ENCODE measurements around the gene UNC5C. TPM values are rescaled to one million over a fixed set of nuclear protein-coding genes. Genes with fewer than 3 reads are reported as not detected.

The UNC5C gene
- total RNA-seq = under 0.01 TPM

DNA sequence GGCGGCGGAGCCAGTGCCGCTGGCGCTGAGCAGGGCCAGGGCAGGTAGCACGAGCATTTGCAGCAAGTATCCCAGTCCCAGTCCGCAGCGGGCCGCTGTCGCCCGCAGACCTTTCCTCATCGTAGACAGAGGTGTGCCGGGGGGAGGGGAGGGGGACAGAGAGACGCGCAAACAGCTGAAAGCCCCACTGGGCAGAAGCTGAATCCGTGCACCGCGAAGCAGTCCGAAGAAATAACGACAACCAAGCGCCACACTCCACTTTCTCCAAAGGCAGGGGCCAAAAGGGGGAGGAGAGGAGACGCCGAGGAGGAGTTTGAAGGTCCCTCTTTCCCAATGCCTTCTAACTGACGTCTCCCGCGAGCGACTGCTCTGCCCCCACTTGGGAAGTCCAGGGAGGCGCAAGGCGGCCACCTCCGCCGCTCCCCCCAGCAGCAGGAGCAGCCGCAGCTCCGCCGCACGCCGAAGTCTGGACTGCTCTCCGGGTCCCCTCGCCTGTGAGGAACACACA, at the start of gene UNC5C:
Gene UNC5C (minus strand): TSS at position 236 of the 508 bp plus-strand sequence.
- peak in 1 of 3 donors; percentile 22 for DNase-seq (ENCODE audit: low read depth in 2 of 3, low spot score in 2 of 3)

GRCh38 chr4:95596676-95597075, 47.9 kb upstream of the UNC5C start:
- DNase-seq (ENCODE audit: low read depth in 2 of 3, low spot score in 2 of 3) = no peak

DNA sequence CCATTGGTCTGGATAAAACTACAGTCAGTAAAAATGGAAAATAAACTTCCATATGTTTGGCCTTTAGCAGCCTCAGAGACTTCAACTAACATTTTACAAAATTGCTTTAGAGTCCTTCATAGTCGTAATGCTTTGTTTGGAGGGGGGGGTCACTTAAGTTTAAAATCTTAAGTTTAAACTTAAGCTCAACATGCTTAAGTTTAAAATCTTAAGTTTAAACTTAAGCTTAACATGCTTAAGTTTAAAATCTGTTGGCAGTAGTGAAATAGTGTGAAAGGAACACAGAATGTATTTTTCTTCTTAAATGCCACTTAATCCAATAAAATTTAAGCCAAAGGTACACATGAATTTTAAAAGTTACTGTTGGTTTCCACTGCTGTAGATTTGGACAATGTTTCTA, 45.9 kb upstream of the UNC5C start:
- no peak for DNase-seq (ENCODE audit: low read depth in 2 of 3, low spot score in 2 of 3)

DNA sequence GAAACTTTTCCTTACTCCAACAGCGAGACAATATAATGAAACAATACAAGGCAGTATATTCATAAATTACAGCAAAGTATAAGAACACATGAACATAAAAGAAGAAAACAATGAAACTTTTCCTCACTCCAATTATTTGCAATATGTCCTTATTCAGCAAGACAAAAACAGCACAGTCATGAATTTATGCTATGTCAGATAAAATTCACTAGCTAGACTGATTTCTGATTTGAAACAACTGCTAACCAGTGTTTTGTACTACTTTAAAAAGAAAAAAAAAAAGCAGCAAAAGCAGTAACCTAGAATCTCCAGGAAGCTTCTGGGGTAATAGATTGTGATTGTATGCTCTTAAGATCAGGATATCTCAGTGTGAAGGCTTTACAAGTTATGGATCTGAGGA, 45.2 kb upstream of the UNC5C start:
- no peak for DNase-seq (ENCODE audit: low read depth in 2 of 3, low spot score in 2 of 3)

- DNase-seq (ENCODE audit: low read depth in 2 of 3, low spot score in 2 of 3) = no peak
Observed at GRCh38 chr4:95591278-95591677, 42.5 kb upstream of the UNC5C start.

DNA sequence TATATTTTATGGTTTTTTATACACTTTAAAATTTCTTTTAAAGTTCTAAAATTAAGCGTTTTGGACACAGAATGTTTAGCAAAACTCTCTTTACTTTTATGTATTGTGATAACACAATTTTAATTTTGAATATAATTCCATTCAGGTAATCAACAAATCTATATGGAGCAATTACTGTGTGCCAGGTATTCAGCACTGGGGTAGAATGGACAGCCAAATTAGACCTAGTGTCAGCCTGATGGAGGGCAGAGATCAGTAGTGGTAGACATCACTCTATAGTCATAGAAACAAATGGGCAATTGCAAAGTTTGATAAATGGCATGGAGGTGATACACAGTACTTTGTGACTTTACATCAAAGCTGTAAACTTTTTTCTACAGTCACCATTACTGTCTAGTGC, 41.8 kb upstream of the UNC5C start:
- DNase-seq (ENCODE audit: low read depth in 2 of 3, low spot score in 2 of 3) = no peak

GRCh38 chr4:95585016-95585695, 36.4 kb upstream of the UNC5C start:
- no peak for DNase-seq (ENCODE audit: low read depth in 2 of 3, low spot score in 2 of 3)

DNA sequence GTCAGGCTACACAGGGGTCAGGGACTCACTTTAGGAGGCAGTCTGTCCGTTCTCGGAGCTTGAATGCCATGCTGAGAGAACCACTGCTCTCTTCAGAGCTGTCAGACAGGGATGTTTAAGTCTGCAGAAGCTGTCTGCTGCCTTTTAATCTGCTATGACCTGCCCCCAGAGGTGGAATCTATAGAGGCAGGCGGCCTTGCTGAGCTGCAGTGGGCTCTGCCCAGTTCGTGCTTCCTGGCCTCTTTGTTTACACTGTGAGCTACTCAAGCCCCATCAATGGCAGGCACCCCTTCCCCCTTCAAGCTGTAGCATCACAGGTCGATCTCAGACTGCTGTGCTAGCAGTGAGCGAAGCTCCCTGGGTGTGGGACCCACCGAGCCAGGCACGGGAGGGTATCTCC, 31.5 kb upstream of the UNC5C start:
- DNase-seq (ENCODE audit: low read depth in 2 of 3, low spot score in 2 of 3) = no peak

- DNase-seq (ENCODE audit: low read depth in 2 of 3, low spot score in 2 of 3) = peak in 2 of 3 donors; percentile 68 to 90
Observed at GRCh38 chr4:95572304-95572991, 23.7 kb upstream of the UNC5C start.

DNA sequence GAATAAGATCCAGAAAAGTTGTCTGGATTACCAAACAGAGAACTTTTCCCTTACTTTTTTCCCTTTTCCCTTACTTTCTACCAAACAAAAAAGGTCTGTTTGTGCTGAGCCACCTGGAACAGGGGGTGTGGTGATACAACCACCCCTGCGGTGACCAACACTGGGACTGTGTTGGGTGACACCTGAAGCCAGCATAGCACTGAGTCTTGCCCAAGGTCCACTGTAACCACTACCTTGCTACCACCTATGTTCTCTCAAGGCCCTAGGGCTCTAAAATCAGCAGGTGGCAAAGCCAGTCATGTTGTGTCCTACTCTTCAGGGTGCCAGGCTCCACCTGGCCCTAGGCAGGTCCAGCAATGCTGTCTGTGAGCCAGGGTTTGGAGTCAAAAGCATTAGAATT, 22.8 kb upstream of the UNC5C start:
- DNase-seq (ENCODE audit: low read depth in 2 of 3, low spot score in 2 of 3) = no peak

DNA sequence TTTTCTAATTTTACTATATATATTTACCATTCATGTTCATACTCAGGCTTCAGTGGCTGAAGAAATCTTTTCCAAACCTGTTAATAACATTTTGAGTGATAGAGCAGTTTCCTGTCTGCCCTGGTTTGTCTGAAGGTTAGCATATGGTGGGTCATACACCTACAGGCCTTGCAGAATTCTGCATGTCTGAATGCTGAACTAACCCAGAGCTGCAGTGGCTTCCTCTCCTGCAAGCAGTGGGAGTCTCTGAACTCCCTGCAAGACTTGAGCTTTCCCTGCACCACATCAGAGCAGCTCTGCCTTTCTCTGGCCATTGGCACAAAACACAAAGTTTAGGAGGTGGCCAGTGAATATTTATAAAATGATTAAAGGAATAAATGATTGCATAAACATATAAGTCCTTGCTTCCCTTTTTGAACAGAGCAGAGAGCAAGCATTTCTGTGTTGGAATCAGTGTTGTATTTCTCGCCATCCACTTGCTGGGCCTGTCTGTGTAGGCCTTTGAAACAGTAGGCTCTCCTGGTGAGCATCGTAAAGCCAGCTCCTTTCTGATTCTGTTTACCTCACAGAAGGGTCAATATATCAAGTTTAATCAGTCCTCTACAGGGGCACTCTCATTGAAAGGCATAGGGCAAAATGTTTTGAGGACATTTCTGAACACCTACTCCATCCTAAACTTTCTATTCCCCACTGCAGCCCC, 15.0 kb upstream of the UNC5C start:
- no peak for DNase-seq (ENCODE audit: low read depth in 2 of 3, low spot score in 2 of 3)

- DNase-seq (ENCODE audit: low read depth in 2 of 3, low spot score in 2 of 3) = no peak
Observed at GRCh38 chr4:95560774-95561173, 12.0 kb upstream of the UNC5C start.

- DNase-seq (ENCODE audit: low read depth in 2 of 3, low spot score in 2 of 3) = no peak
Observed at GRCh38 chr4:95556207-95556859, 7.6 kb upstream of the UNC5C start.

- no peak for DNase-seq (ENCODE audit: low read depth in 2 of 3, low spot score in 2 of 3)
Observed at GRCh38 chr4:95552942-95553550, 4.3 kb upstream of the UNC5C start.

GRCh38 chr4:95551653-95552052, 2.9 kb upstream of the UNC5C start:
- DNase-seq (ENCODE audit: low read depth in 2 of 3, low spot score in 2 of 3) = peak in 1 of 3 donors; percentile 29

GRCh38 chr4:95550115-95550987, 1.6 kb upstream of the UNC5C start:
- DNase-seq (ENCODE audit: low read depth in 2 of 3, low spot score in 2 of 3) = no peak

DNA sequence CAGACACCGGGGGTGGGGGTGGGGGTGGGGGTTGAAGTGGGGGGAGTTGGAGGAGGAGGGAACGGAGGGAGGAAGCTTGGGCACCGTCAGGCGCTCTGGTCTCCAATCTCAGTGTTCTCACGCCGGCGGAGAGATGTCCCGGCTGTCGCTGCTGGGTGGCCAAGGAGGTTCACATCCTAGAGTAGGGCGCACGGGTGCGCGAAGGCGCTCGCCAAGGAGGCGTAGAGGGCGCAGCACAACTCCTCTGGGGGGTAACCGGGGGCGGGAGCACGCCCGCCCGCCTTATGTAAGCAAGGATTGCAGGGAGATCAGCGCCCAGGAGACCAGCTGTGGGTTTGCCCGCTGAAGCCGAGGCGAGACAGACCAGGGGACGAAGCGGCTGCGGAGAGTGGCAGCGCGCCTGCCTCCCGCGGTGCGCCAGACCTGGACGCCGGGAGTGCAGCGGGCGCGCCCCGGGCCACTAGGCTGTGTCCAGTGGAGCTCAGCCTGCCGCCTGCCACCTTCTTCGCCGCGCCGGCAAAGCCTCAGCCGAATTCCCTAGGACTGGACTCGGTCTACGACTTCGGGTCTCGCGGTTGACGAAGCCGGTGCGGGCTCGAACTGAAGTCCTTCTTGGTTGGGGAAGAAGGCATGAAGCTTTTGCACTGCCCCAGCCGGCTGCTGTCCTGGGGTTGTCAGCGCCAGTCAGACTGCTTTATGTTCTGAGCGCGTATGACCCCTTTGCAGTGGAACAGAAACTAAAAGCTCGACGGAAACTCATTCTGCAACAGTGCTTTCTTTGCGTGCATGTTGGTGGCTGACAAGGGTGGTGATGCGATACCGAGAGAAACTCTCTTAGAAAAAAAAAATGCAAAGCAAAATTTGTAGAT, 707 bp upstream of the UNC5C start:
- DNase-seq (ENCODE audit: low read depth in 2 of 3, low spot score in 2 of 3) = peak in 2 of 3 donors; percentile 41 to 75

GRCh38 chr4:95547715-95548471, 880 bp downstream of the UNC5C start:
- DNase-seq (ENCODE audit: low read depth in 2 of 3, low spot score in 2 of 3) = peak in 1 of 3 donors; percentile 26
